HG03342 (cell line): ENCODE measurements around the gene CCDC112.
"Not testable (repeated sequence)": the region's sequence is repeated elsewhere in the genome, so short reads cannot be mapped to it uniquely, and the experiment has no call there.

Source experiments
- ATAC-seq: cut with Tn5 transposase; IDR thresholded peaks from one replicate; pipeline ENCODE4 v1.9.1; 2021; ENCODE audit warnings: mild to moderate bottlenecking, moderate library complexity; ENCODE audit not compliant: unreplicated experiment

CCDC112 gene

DNA sequence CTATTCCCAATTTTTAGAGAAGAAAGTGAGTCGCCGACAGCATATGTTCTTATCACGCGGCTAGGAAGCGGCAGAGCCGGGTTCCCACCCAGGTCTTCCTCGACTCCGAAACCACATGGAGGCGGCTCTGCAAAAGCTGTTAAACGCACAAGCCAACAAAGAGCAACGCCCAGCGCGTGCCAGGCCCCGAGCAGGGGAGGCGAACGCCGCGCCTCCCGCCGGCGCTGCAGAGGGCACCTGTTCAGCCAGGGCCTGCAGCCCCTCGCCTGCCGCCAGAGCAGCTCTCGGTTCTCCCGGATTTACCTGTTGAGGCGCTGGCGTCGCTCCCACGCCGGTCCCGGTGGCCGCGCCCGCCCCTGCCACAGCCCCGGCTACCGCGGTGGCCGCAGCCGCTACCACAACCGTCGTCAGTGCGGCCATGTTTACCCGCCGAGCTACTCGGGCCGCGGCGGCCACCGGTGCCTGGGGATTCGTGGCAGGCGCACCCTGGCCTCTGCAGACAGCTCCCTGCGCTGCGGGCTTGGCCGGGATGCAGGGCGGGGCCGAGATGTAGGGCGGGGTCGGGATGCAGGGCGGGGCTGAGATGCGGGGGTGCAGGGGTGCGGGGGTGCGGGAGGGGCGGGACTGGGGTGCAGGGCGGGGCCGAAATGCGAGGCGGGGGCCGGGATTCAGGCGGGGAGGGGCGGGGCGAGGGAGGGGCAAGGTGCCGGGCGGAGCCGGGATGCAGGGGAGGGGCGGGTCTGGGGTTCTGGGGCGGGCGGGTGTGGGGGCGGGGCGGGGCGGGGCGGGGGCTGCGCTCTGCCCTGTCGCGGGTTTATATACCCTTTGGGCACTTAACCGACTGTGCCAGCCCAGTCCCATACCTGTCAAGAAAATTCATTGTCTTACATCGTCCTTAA, at the start of gene CCDC112:
Gene CCDC112, minus strand, starts transcription at position 531 of the 899 bp plus-strand sequence. Its CDS starts 111 bp downstream, at position 420.
- ATAC-seq: peak; percentile 81

- ATAC-seq: no peak
These were observed 48.9 kb upstream of the CCDC112 start for GRCh38 chr5:115345344-115345743.

DNA sequence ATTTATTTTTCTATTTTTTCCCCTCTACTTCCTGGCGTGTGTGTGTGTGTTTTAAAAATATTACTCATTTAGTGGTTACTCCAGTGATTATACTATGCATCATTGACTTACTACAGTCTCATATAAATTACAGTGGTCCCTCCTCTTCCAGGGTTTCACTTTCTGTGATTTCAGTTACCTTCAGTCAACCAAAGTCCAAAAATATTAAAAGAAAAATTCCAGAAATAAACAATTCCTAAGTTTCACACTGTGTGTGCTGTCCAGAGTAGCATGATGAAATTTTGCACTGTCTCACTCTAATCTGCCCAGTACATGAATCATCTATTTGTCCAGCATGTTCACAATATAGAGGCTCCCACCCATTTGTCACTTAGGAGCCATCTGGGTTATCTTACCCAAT, 47.4 kb upstream of the CCDC112 start:
- no peak for ATAC-seq

DNA sequence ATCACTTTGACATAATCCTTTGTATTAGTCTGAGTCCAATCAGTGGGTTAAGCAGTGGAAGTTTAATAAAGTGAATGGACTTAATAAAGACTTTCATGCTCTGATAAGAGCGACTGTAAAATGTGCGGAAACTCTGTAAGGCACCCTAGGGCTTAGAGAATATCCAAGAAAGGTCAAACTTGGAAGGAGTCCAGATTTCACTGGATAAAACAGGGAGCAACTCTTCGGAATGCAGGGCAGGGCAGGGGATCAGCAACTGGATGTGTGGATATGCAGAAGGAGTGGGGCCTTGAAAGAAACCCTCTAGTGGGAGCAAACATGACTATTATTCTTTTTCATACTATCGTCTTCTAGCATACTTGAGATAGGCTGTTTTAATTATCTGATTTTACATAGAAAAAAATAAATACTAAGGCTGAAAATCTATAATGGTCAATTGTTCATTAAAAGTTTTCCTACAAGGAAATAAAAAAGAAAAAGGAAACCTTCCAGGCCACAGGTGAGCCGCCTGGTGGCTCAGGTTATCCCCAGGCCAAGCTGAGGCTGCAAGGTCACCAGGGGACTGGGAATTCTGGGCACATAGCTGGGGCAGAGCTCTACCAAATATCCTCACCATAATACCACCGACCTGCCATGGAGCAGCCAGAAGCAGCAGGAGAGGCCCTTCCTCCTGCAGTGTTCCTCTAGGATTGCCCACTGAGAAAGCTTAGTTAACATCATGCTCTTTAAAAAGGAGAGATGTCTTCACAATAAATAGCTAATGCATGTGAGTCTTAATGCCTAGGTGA, 46.3 kb upstream of the CCDC112 start:
- no peak for ATAC-seq

GRCh38 chr5:115341745-115342144, 45.3 kb upstream of the CCDC112 start:
- ATAC-seq: no peak

- no peak for ATAC-seq
These were observed 42.4 kb upstream of the CCDC112 start for GRCh38 chr5:115338851-115339250.

GRCh38 chr5:115337882-115338281, 41.4 kb upstream of the CCDC112 start:
- no peak for ATAC-seq

GRCh38 chr5:115336964-115337363, 40.5 kb upstream of the CCDC112 start:
- no peak for ATAC-seq

DNA sequence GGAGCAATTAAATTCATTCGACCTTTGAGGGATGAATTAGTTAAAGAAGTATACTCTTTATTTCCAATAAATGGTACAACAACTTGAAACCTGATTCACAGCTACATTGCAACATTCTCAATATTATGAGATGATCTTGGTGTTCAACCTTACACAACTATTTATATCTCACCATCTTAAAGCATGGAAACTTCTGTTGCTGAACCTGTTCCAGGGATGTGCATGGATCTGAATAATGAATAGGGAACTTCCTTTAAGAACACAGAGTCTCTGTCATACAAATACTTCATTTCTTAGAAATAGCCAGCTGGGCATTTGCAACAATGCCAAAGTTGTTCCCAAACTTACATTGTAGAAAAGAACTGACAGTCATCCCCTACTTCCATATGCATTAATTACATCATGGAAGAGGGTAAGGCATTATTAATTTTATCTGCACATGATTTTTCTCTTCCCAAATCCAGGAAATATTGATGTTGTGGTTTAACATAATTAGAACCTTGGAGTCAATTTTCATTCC, 39.8 kb upstream of the CCDC112 start:
- ATAC-seq: no peak

GRCh38 chr5:115335301-115335700, 38.8 kb upstream of the CCDC112 start:
- no peak for ATAC-seq

DNA sequence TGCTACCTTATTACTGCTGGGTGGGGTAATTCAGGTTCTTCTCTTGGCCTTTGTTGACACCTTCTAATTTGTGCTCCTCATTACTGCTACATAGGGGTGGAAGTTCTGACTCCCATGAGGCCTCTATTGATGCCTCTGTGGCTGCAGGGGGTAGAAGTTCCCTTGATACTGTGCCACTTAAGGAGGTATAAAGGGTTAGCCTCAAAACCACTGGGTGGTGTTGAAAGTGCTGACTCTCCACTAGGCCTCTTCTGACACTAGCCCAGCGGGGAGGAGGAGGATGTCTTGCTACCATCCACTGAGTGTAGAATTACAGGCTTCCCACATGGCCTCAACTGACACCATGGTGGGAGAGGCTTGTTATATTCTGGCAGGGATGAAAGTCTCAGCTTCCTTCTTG, 36.7 kb upstream of the CCDC112 start:
- no peak for ATAC-seq

GRCh38 chr5:115330830-115331229, 34.4 kb upstream of the CCDC112 start:
- ATAC-seq: no peak

GRCh38 chr5:115329475-115329874, 33.0 kb upstream of the CCDC112 start:
- no peak for ATAC-seq

DNA sequence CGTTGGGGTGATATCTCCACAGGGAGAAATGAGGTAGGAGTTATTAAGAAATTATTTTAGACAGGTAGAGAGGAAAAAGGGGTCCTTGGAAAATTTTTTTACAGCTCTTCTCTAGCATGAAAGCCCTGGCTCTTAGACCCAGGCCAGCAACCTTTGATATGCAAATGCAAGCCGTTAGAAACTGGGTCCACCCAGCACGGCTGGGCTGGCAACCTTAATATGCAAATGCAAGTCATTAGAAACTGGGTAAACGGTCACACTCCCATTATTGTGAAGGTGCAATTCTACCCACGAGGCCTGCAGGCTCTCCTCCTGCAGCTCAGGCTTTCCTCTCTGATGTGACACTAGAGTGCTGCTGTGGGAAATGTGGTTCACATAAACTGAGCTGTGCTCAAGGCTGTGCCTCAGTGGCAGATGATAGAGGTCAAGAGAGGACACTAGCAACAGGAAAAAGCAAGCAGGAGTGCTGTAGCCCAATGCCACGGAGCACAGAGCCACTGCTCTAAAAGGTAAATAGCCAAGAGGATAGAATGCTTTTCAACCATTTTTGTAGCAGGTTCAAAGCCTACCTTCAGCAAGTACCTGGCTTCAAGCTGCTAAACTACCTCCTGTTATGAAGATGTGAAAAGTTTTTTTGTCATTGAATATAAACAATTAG, 32.3 kb upstream of the CCDC112 start:
- not testable (repeated sequence) for ATAC-seq

DNA sequence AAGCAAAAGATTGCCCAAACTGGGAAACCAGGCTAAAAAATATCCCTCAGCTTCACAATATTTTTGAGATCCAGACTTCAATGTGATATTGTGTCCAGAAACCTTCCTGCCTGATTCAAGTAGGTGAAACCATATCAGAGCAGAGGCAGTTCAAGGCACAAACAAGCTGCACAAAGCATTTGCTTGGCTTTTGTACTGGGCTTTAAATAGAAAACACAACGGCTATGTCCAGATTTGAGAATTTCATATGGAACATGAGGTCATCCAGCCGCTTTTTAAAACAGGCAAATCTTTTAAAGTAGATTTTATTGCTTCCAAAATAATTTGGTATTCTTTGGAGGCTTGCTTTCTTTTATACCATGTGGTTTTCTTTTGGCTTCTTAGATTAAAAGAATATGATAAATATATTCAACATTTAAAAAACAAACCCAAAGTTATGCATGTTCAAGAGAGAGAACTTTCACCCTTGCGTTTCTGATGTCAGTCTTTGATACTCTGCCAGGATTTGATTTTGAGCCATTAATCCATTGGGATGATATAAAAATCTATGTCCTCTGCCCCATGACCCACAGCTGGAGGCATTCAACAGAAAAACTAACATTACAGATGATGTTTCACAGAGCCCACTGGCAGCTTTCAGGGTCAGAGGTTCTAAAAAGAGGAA, 29.0 kb upstream of the CCDC112 start:
- no peak for ATAC-seq

- no peak for ATAC-seq
These were observed 27.6 kb upstream of the CCDC112 start for GRCh38 chr5:115324021-115324420.

GRCh38 chr5:115322729-115323128, 26.3 kb upstream of the CCDC112 start:
- ATAC-seq: no peak

- ATAC-seq: no peak
These were observed 24.9 kb upstream of the CCDC112 start for GRCh38 chr5:115321309-115321708.

DNA sequence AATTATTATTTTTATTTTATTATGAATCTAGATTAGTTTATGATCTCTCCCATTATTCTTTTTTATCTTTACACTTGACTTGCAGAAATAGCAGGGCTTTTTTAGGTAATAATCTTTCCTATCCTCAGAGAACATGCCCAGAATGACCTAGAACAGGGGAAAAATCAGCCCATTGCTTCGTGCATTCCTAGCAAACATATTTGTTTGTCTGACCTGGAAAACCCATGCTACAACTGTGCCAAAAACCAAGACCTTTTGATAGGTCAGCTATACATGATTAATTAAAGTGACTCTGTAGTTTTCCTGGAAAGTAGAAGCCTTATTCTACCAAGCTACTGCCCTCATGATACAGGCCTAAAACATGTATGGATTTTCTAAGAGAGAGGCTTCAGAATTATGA, 24.1 kb upstream of the CCDC112 start:
- no peak for ATAC-seq

GRCh38 chr5:115320006-115320405, 23.6 kb upstream of the CCDC112 start:
- ATAC-seq: no peak

GRCh38 chr5:115319007-115319406, 22.6 kb upstream of the CCDC112 start:
- no peak for ATAC-seq
